DND-41 (cell line): ENCODE results near the gene SH3BP2.
A peak's percentile ranks its signal among the peaks of the same experiment; 100 is the strongest.

Source experiments
- ATAC-seq: fragments of 200-7000 bp; cut with Tn5 transposase; 3 replicates; pipeline ENCODE4 v1.9.1; 2021; ENCODE audit warnings: low read depth; ENCODE audit not compliant: insufficient read depth
- DNase-seq: peaks from one replicate; pipeline ENCODE4 v3.0.0-alpha.2; 2020
- H2AFZ ChIP-seq: 2 replicates; pipeline ENCODE4 v1.6.0; 2012; ENCODE audit warnings: low read depth, low read length
- H3K27ac ChIP-seq: 2 replicates; pipeline ENCODE4 v1.5.1; 2012; ENCODE audit warnings: low read length, inconsistent platforms
- H3K27me3 ChIP-seq: fragments of 200-600 bp; sonication (generic); 2 replicates; pipeline ENCODE4 v1.6.0; 2012; ENCODE audit warnings: low read length, mild to moderate bottlenecking, inconsistent platforms; ENCODE audit not compliant: insufficient read depth, poor library complexity
- H3K36me3 ChIP-seq: 2 replicates; pipeline ENCODE4 v1.5.1; 2012; ENCODE audit warnings: low read length, inconsistent platforms; ENCODE audit not compliant: insufficient read depth
- H3K4me1 ChIP-seq: 2 replicates; pipeline ENCODE4 v1.5.1; 2012; ENCODE audit warnings: mild to moderate bottlenecking, low read length; ENCODE audit not compliant: insufficient read depth
- H3K4me2 ChIP-seq: 2 replicates; pipeline ENCODE4 v1.6.0; 2012; ENCODE audit warnings: mild to moderate bottlenecking, moderate library complexity, low read length, inconsistent platforms; ENCODE audit not compliant: insufficient read depth
- H3K4me3 ChIP-seq, 2 experiments: fragments of 200-600 bp in 1 of 2; shearing (Covaris generic) in 1 of 2; 2 replicates each; pipeline ENCODE4 v1.5.1; 2012 to 2016; ENCODE audit warnings: inconsistent platforms in 2 of 2, low read length in 2 of 2, mild to moderate bottlenecking in 2 of 2, low read depth in 1 of 2, moderate library complexity in 1 of 2
- H3K79me2 ChIP-seq: 2 replicates; pipeline ENCODE4 v1.6.0; 2012; ENCODE audit warnings: low read length, inconsistent platforms; ENCODE audit not compliant: insufficient read depth
- H3K9ac ChIP-seq: 2 replicates; pipeline ENCODE4 v1.6.0; 2012; ENCODE audit warnings: low read depth, mild to moderate bottlenecking, inconsistent platforms, low read length, moderate library complexity
- H3K9me3 ChIP-seq: 2 replicates; pipeline ENCODE4 v1.5.1; 2012; ENCODE audit warnings: low read length, moderate library complexity, mild to moderate bottlenecking, inconsistent platforms; ENCODE audit not compliant: insufficient read depth, severe bottlenecking
- H4K20me1 ChIP-seq: 2 replicates; pipeline ENCODE4 v1.6.0; 2012; ENCODE audit warnings: low read length; ENCODE audit not compliant: insufficient read depth
- CTCF ChIP-seq: IDR thresholded peaks from 2 replicates; pipeline ENCODE4 v1.5.1; 2012; ENCODE audit warnings: borderline replicate concordance, low read length, moderate library complexity, mild to moderate bottlenecking; ENCODE audit not compliant: poor library complexity, severe bottlenecking; ENCODE audit errors: extremely low read depth
- EZH2 ChIP-seq: IDR thresholded peaks from 3 replicates; pipeline ENCODE4 v1.6.1; 2012; ENCODE audit warnings: borderline replicate concordance, low read depth, mild to moderate bottlenecking, moderate library complexity, low read length, inconsistent platforms; ENCODE audit not compliant: severe bottlenecking

The SH3BP2 gene

GRCh38 chr4:2798399-2799223 lies 5.7 kb downstream of the SH3BP2 start:
- DNase-seq: no peak
- Histone ChIP-seq H3K36me3 (no peaks in the 10 kb centered on the region), H3K27ac (no peak overlapping the region), H3K9me3 (no peaks in the 10 kb centered on the region), H3K4me3 (no peak overlapping the region), H3K9ac (no peak overlapping the region), H4K20me1 (no peaks in the 10 kb centered on the region), H3K27me3 (no peaks in the 10 kb centered on the region), H3K4me1 (no peaks in the 10 kb centered on the region), H3K79me2 (no peaks in the 10 kb centered on the region), H2AFZ (no peak overlapping the region), H3K4me2 (no peak overlapping the region)
- no peak for ATAC-seq
- no peak for TF ChIP-seq CTCF
- no peak for TF ChIP-seq EZH2

- Histone ChIP-seq H3K4me2 (no peak overlapping the region), H4K20me1 (no peaks in the 10 kb centered on the region), H3K27me3 (no peaks in the 10 kb centered on the region), H3K9me3 (no peaks in the 10 kb centered on the region), H2AFZ (no peak overlapping the region), H3K79me2 (no peaks in the 10 kb centered on the region), H3K4me1 (no peaks in the 10 kb centered on the region), H3K9ac (no peak overlapping the region), H3K4me3 (no peak overlapping the region), H3K27ac (no peak overlapping the region), H3K36me3 (no peaks in the 10 kb centered on the region)
- DNase-seq (peak; percentile 26), ATAC-seq (peak; percentile 54; the same call in 2 of the 3 replicates)
- TF ChIP-seq CTCF: no peak
- TF ChIP-seq EZH2: no peak
Measured at GRCh38 chr4:2799224-2799911, 6.5 kb downstream of the SH3BP2 start.

- ATAC-seq: no peak
Measured at GRCh38 chr4:2799971-2800690, 7.2 kb downstream of the SH3BP2 start.

More at GRCh38 chr4:2799971-2800690, 7.2 kb downstream of the SH3BP2 start:
- Histone ChIP-seq H3K4me1 (no peaks in the 10 kb centered on the region), H3K27ac (no peak overlapping the region), H3K9me3 (no peaks in the 10 kb centered on the region), H3K4me2 (no peak overlapping the region), H3K9ac (no peak overlapping the region), H3K27me3 (no peaks in the 10 kb centered on the region), H4K20me1 (no peaks in the 10 kb centered on the region; the same call in 1 of the 2 replicates), H3K4me3 (no peak overlapping the region), H3K79me2 (no peaks in the 10 kb centered on the region), H2AFZ (no peak overlapping the region), H3K36me3 (no peaks in the 10 kb centered on the region)
- TF ChIP-seq EZH2: no peak
- no peak for TF ChIP-seq CTCF
- DNase-seq: no peak
